HUES64 (cell line): ENCODE data around the gene STXBP2.
A peak's percentile ranks its signal among the peaks of the same experiment; 100 is the strongest.

Source experiments
- H3K27ac ChIP-seq: 2 replicates; pipeline ENCODE4 v1.7.0; 2013; ENCODE audit warnings: low read depth, low read length, inconsistent platforms
- H3K27me3 ChIP-seq: 2 replicates; pipeline ENCODE4 v1.6.1; 2013; ENCODE audit warnings: mild to moderate bottlenecking, low read length; ENCODE audit not compliant: insufficient read depth
- H3K36me3 ChIP-seq: 2 replicates; pipeline ENCODE4 v1.6.1; 2013; ENCODE audit warnings: mild to moderate bottlenecking, low read length; ENCODE audit not compliant: insufficient read depth
- H3K4me1 ChIP-seq: 2 replicates; pipeline ENCODE4 v1.6.1; 2013; ENCODE audit warnings: mild to moderate bottlenecking, low read length, moderate library complexity; ENCODE audit not compliant: insufficient read depth
- H3K4me3 ChIP-seq: 2 replicates; pipeline ENCODE4 v1.5.1; 2013; ENCODE audit warnings: mild to moderate bottlenecking, low read length, moderate library complexity
- H3K9ac ChIP-seq: 2 replicates; pipeline ENCODE4 v1.6.1; 2013; ENCODE audit warnings: mild to moderate bottlenecking, low read depth, low read length
- H3K9me3 ChIP-seq: 2 replicates; pipeline ENCODE4 v1.6.1; 2013; ENCODE audit warnings: low read depth, low read length; ENCODE audit not compliant: insufficient read depth
- WGBS: fragments of 150-250, 120-280 bp; methylation state at CpG from one replicate; pipeline ENCODE4 v1.1.7; 2013; ENCODE audit warnings: missing lambda C conversion rate; 5-methylcytosine and 5-hydroxymethylcytosine counted together

The STXBP2 gene

GRCh38 chr19:7645163-7645562 is 8.3 kb downstream of the STXBP2 start:
- no peak overlapping the region for H3K4me3 ChIP-seq
- no peak overlapping the region for H3K27ac ChIP-seq
- no peaks in the 10 kb centered on the region for H3K4me1 ChIP-seq
- 94% methylated on average over 14 of the region's 14 CpGs for WGBS
- H3K9ac ChIP-seq = no peak overlapping the region
- H3K27me3 ChIP-seq = peaks cover 1% of the 10 kb centered on the region; the same call in 1 of the 2 replicates
- H3K36me3 ChIP-seq = no peaks in the 10 kb centered on the region
- no peaks in the 10 kb centered on the region for H3K9me3 ChIP-seq

DNA sequence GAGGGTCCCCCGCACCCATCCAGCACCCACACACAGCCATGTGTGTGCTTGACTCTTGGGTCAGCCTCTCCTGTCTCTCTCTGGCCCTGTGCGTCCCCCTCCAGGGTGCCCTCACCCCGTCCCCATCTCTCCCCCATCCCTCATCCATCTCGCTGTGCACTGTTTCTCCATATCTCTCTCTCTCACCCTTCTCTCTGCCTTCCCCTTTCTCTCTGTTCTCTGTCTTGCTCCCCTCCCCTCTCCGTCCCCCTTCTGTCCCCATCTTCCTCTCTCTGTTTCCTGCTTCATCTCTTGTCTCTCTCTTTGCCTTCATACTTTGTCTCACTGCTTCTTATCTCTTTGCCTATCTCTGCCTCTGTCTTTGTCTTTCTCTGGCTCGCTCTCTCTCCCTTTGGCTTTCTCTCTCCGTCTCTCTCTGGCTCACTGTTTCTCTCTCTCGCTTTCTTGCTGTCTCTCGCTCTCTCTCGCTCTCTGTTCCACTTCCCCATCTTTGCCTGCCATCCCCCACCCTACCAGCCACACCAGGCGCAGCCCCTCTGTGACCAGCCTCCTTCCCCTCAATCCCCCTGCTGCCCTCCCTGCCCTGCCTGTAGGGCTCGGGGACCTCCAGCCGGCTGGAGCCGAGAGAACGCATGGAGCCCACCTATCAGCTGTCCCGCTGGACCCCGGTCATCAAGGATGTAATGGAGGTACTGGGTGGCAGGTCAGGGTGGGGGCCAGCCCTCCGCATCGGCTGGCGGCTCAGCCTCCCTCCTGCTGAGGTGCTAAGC is 8.9 kb downstream of the STXBP2 start:
- H3K36me3 ChIP-seq = no peaks in the 10 kb centered on the region
- peaks cover 3% of the 10 kb centered on the region; the same call in 1 of the 2 replicates for H3K27me3 ChIP-seq
- H3K4me1 ChIP-seq = no peaks in the 10 kb centered on the region
- H3K4me3 ChIP-seq = no peak overlapping the region
- 82% methylated on average over 20 of the region's 20 CpGs for WGBS
- no peak overlapping the region for H3K27ac ChIP-seq
- H3K9ac ChIP-seq = no peak overlapping the region
- H3K9me3 ChIP-seq = no peaks in the 10 kb centered on the region

DNA sequence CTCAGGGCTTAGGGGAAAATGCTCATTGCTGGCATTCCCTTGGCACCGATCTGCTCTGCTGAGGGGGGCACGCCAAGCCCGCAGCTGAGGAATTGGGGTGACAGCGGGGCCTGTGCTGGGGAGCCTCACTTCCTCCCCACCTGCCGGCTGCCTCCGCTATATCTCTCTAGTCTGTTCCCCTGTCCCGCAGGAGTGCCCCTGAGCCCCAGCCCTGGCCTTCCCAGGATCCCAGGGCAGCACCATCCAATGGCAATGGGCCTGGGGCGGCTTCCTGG is 9.5 kb downstream of the STXBP2 start:
- H3K27ac ChIP-seq = no peak overlapping the region
- no peak overlapping the region for H3K4me3 ChIP-seq
- H3K4me1 ChIP-seq = no peaks in the 10 kb centered on the region
- WGBS = 87% methylated on average over 8 of the region's 8 CpGs
- H3K9ac ChIP-seq = no peak overlapping the region
- H3K27me3 ChIP-seq = peaks cover 9% of the 10 kb centered on the region; the same call in 1 of the 2 replicates
- H3K36me3 ChIP-seq = no peaks in the 10 kb centered on the region
- no peaks in the 10 kb centered on the region for H3K9me3 ChIP-seq

DNA sequence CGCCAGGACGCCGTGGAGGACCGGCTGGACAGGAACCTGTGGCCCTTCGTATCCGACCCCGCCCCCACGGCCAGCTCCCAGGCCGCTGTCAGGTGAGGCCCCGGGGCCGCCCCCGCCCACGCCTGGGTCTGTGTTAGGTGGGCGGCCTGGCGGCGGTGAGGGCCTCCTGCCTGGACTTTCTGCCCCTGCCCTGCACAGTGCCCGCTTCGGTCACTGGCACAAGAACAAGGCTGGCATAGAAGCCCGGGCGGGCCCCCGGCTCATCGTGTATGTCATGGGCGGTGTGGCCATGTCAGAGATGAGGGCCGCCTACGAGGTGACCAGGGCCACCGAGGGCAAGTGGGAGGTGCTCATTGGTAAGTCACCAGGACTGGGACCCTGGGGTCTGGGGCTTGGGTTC is 10.2 kb downstream of the STXBP2 start:
- Histone ChIP-seq H3K9ac (no peak overlapping the region), H3K4me3 (no peak overlapping the region), H3K27me3 (peaks cover 10% of the 10 kb centered on the region; the same call in 1 of the 2 replicates), H3K36me3 (no peaks in the 10 kb centered on the region), H3K4me1 (peaks cover under 1% of the 10 kb centered on the region; the same call in 1 of the 2 replicates), H3K9me3 (no peaks in the 10 kb centered on the region), H3K27ac (no peak overlapping the region)
- 92% methylated on average over 26 of the region's 26 CpGs for WGBS

GRCh38 chr19:7648265-7649014 is 11.5 kb downstream of the STXBP2 start:
- H3K9me3 ChIP-seq = no peaks in the 10 kb centered on the region
- peaks cover 21% of the 10 kb centered on the region for H3K27me3 ChIP-seq
- 92% methylated on average over 15 of the region's 15 CpGs for WGBS
- H3K4me3 ChIP-seq = no peak overlapping the region
- no peak overlapping the region for H3K27ac ChIP-seq
- peaks cover 2% of the 10 kb centered on the region; the same call in 1 of the 2 replicates for H3K4me1 ChIP-seq
- H3K9ac ChIP-seq = no peak overlapping the region
- no peaks in the 10 kb centered on the region for H3K36me3 ChIP-seq

DNA sequence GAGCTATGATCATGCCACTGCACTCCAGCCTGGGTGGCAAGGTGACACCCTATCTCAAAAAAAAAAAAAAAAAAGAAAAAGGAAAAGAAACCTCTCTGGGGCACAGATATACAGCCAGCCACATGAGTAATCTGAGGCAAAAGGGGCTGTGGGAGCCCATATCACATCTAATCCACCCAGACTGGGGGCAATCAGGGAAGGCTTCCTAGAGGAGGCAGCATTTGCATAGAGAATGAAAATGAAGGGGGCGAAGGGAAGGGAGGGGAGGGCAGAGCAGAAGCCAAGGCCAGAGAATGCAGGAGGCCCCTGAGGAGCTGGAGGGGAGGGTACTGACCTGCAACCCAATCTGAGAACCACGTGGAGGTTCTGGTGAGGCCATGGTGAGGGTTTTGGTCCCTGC is 13.2 kb downstream of the STXBP2 start:
- H3K27ac ChIP-seq = no peak overlapping the region
- H3K9me3 ChIP-seq = no peaks in the 10 kb centered on the region
- WGBS = 14% methylated on average over 2 of the region's 2 CpGs
- peaks cover 2% of the 10 kb centered on the region; the same call in 1 of the 2 replicates for H3K4me1 ChIP-seq
- no peak overlapping the region for H3K4me3 ChIP-seq
- no peak overlapping the region for H3K9ac ChIP-seq
- peaks cover 29% of the 10 kb centered on the region for H3K27me3 ChIP-seq
- H3K36me3 ChIP-seq = no peaks in the 10 kb centered on the region

GRCh38 chr19:7652061-7652641 is 15.2 kb downstream of the STXBP2 start:
- no peaks in the 10 kb centered on the region for H3K9me3 ChIP-seq
- peaks cover 29% of the 10 kb centered on the region for H3K27me3 ChIP-seq
- H3K4me3 ChIP-seq = peak overlapping the region; percentile 46
- H3K4me1 ChIP-seq = peaks cover 2% of the 10 kb centered on the region; the same call in 1 of the 2 replicates
- 9% methylated on average over 28 of the region's 28 CpGs for WGBS
- H3K36me3 ChIP-seq = no peaks in the 10 kb centered on the region
- H3K9ac ChIP-seq = no peak overlapping the region
- no peak overlapping the region for H3K27ac ChIP-seq

DNA sequence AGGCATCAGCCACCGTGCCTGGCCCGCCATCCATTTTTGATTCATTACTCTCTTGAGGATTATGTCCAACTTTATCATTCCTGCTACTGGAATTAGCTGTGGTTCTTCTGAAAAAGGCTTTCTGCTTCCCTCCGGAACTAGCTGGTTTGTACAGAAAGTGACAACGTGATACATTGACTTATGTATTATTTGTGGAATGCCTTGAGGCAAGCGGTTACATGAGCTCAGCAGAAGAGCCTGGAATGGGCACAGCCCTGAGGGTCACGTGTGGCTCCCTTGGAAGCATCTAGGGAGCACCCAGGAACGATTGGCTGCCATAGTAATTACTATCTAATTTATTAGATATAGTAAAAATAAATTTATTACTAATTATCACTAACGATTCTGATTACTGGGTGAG is 17.5 kb downstream of the STXBP2 start:
- Histone ChIP-seq H3K27ac (no peak overlapping the region), H3K36me3 (no peaks in the 10 kb centered on the region), H3K27me3 (peaks cover 29% of the 10 kb centered on the region), H3K9ac (no peak overlapping the region), H3K9me3 (no peaks in the 10 kb centered on the region), H3K4me1 (peaks cover 2% of the 10 kb centered on the region; the same call in 1 of the 2 replicates), H3K4me3 (no peak overlapping the region)
- WGBS = 82% methylated on average over 7 of the region's 8 CpGs

DNA sequence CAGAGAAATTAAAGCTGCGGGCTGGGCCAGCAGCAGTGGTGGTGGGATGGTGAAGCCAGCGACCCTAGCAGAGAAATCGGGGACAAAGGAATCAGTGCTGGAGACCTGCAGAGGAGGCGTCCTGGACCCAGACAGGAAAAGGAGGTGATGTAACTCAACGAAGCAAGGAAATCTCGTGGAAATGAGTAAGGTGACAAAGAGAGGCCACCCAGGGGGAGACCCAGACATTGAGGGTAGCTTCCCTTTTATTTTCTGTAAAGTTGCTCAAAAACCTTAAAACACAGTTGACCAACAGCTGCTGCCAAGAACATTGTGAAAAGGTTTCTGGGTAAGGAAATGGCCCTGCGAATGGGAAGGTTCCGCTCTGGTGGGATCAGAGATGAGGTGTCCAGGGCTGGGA is 18.7 kb downstream of the STXBP2 start:
- Histone ChIP-seq H3K27ac (no peak overlapping the region), H3K27me3 (peaks cover 26% of the 10 kb centered on the region), H3K9ac (no peak overlapping the region), H3K36me3 (no peaks in the 10 kb centered on the region), H3K9me3 (no peaks in the 10 kb centered on the region), H3K4me1 (peaks cover 2% of the 10 kb centered on the region; the same call in 1 of the 2 replicates), H3K4me3 (no peak overlapping the region)
- 81% methylated on average over 8 of the region's 8 CpGs for WGBS

GRCh38 chr19:7657131-7657751 is 20.3 kb downstream of the STXBP2 start:
- Histone ChIP-seq H3K27ac (no peak overlapping the region), H3K9ac (no peak overlapping the region), H3K27me3 (peaks cover 18% of the 10 kb centered on the region), H3K4me1 (peaks cover 1% of the 10 kb centered on the region; the same call in 1 of the 2 replicates), H3K9me3 (no peaks in the 10 kb centered on the region), H3K4me3 (no peak overlapping the region), H3K36me3 (no peaks in the 10 kb centered on the region)
- 75% methylated on average over 12 of the region's 14 CpGs for WGBS

DNA sequence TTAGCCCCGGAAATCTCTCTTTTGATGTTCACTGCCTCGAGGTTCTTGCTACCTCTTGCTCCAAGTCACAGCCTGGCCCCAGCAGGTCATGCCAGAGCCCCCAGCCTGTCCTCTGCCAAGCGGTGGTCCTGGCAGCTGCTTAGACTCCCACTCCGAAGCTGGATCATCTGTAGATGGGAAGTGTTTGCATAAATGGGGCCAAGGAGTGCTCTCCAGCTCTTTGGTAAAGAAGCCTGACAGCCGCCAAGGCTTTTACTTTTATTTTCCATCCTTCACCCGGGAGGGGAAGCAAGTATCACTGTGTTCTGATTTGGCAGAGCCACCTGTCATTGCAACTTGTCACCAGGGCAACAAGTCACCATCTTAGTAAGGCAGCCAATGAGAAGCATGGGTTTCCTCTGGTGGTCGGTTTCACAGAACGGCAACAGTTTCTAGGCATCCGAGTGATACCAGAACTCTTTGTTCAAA is 21.3 kb downstream of the STXBP2 start:
- Histone ChIP-seq H3K9me3 (no peaks in the 10 kb centered on the region), H3K27ac (no peak overlapping the region), H3K4me1 (no peaks in the 10 kb centered on the region), H3K9ac (no peak overlapping the region), H3K4me3 (no peak overlapping the region), H3K27me3 (peaks cover 8% of the 10 kb centered on the region), H3K36me3 (no peaks in the 10 kb centered on the region)
- 69% methylated on average over 9 of the region's 9 CpGs for WGBS
